HepG2 (cell line): ENCODE measurements around the gene NPB. TPM values are rescaled to one million over a fixed set of nuclear protein-coding genes. Genes with fewer than 3 reads are reported as not detected.

Experiments used
- ATAC-seq: fragments of 200-7000 bp; cut with Tn5 transposase; 3 replicates; pipeline ENCODE4 v1.9.1; 2020; ENCODE audit warnings: mild to moderate bottlenecking, moderate library complexity
- BruUV-seq: library from RNA; stranded (reverse); fragments of 400-500 nt; replicated peaks from 2 replicates; lab custom pipeline; 2021; lab: Mats Ljungman, UMichigan
- CTCF ChIA-PET: fragments of 300-600 bp; formaldehyde crosslinking; extraction: SDS; loops from one replicate; lab custom pipeline; 2021; ENCODE audit warnings: low total read pairs, inconsistent platforms, low intra/inter-chr PET ratio; lab: Yijun Ruan, JAX
- POLR2A ChIA-PET: fragments of 350-600 bp; sonication (Branson Sonifier 250); formaldehyde crosslinking; loops from one replicate; lab custom pipeline; 2020; ENCODE audit warnings: antibody characterized with exemption, inconsistent platforms; lab: Yijun Ruan, JAX
- DNase-seq: peaks from one replicate; pipeline ENCODE4 v3.0.0-alpha.2; 2015; ENCODE audit warnings: low spot score
- FAIRE-seq: peaks from 3 replicates; lab custom pipeline; 2011; peaks lifted over from hg19 to GRCh38; lab: Jason Lieb, UNC
- H2AFZ ChIP-seq: one replicate; pipeline ENCODE4 v1.6.1; 2011; ENCODE audit warnings: low read length, inconsistent platforms
- H3K27ac ChIP-seq: fragments of 300-600 bp; 3 replicates; pipeline ENCODE4 v1.8.0; 2011; ENCODE audit warnings: mixed run types, mild to moderate bottlenecking, mixed read lengths, low read length, inconsistent platforms; ENCODE audit not compliant: insufficient read depth; ENCODE audit errors: extremely low read length
- H3K27me3 ChIP-seq, 2 experiments: fragments of 200-600 bp in 1 of 2; 2 replicates in 1 of 2; 3 replicates in 1 of 2; pipeline versions ENCODE4 v1.6.0 to v1.8.0; 2011; ENCODE audit warnings: low read length in 2 of 2, mild to moderate bottlenecking in 2 of 2, moderate library complexity in 2 of 2, inconsistent platforms in 1 of 2; ENCODE audit not compliant: insufficient read depth in 2 of 2, control insufficient read depth in 1 of 2
- H3K36me3 ChIP-seq, 2 experiments: fragments of 200-600 bp in 1 of 2; replicated peaks in 1 of 2; 2 replicates in 1 of 2; 3 replicates in 1 of 2; pipeline versions ENCODE4 v1.5.1 to v1.8.0; 2011; ENCODE audit warnings: low read length in 2 of 2, inconsistent platforms in 1 of 2; ENCODE audit not compliant: insufficient read depth in 2 of 2, control insufficient read depth in 1 of 2
- H3K4me1 ChIP-seq: 2 replicates; pipeline ENCODE4 v1.5.1; 2012; ENCODE audit warnings: low read length, inconsistent platforms; ENCODE audit not compliant: insufficient read depth
- H3K4me2 ChIP-seq: 2 replicates; pipeline ENCODE4 v1.6.0; 2011; ENCODE audit warnings: low read depth, low read length, inconsistent platforms
- H3K4me3 ChIP-seq, 3 experiments: fragments of 200-600 bp in 1 of 3; sonication (generic), shearing (Covaris generic) in 1 of 3; replicated peaks in 1 of 3; 2 replicates each; pipeline ENCODE4 v1.5.1; 2011 to 2016; ENCODE audit warnings: low read length in 3 of 3, inconsistent platforms in 2 of 3, low read depth in 2 of 3, mild to moderate bottlenecking in 2 of 3, control low read depth in 1 of 3, mixed read lengths in 1 of 3; ENCODE audit not compliant: insufficient read depth in 1 of 3
- H3K79me2 ChIP-seq: one replicate; pipeline ENCODE4 v1.6.1; 2011; ENCODE audit warnings: low read length, inconsistent platforms; ENCODE audit not compliant: insufficient read depth
- H3K9ac ChIP-seq: 2 replicates; pipeline ENCODE4 v1.6.0; 2011; ENCODE audit warnings: mild to moderate bottlenecking, low read depth, low read length, inconsistent platforms; ENCODE audit not compliant: insufficient read depth
- H3K9me3 ChIP-seq: 2 replicates; pipeline ENCODE4 v1.5.1; 2012; ENCODE audit warnings: mild to moderate bottlenecking, low read length
- H4K20me1 ChIP-seq: 2 replicates; pipeline ENCODE4 v1.6.0; 2011; ENCODE audit warnings: inconsistent platforms, mild to moderate bottlenecking, low read length, moderate library complexity; ENCODE audit not compliant: insufficient read depth
- ADNP ChIP-seq: sonication (generic); formaldehyde crosslinking; IDR thresholded peaks from 2 replicates; pipeline ENCODE4 v1.4.0; 2020; ENCODE audit warnings: missing genetic modification reagents
- ARNTL ChIP-seq: sonication (generic); formaldehyde crosslinking; IDR thresholded peaks from 2 replicates; pipeline ENCODE4 v1.4.0; 2020; ENCODE audit warnings: mild to moderate bottlenecking, missing genetic modification reagents
- ATM ChIP-seq: fragments of 450-650 bp; IDR thresholded peaks from 2 replicates; pipeline ENCODE4 v1.7.1; 2017; ENCODE audit warnings: mild to moderate bottlenecking, borderline replicate concordance
- GABPA ChIP-seq, 2 experiments: IDR thresholded peaks; 2 replicates each; pipeline ENCODE4 v1.6.1; 2011 to 2016; ENCODE audit warnings: low read depth in 2 of 2, low read length in 1 of 2, missing biosample characterization in 1 of 2, missing genetic modification characterization in 1 of 2
- HNRNPL ChIP-seq: fragments of 200-400 bp; formaldehyde crosslinking; IDR thresholded peaks from 2 replicates; pipeline ENCODE4 v1.6.1; 2017; ENCODE audit warnings: mild to moderate bottlenecking, low read depth, low read length
- MED8 ChIP-seq: sonication (generic); formaldehyde crosslinking; IDR thresholded peaks from 2 replicates; pipeline ENCODE4 v1.8.1; 2023; ENCODE audit warnings: mild to moderate bottlenecking, missing genetic modification reagents; ENCODE audit not compliant: insufficient replicate concordance
- STAT6 ChIP-seq: sonication (generic); formaldehyde crosslinking; IDR thresholded peaks from 2 replicates; pipeline ENCODE4 v1.4.0; 2020; ENCODE audit warnings: missing genetic modification reagents, mild to moderate bottlenecking, borderline replicate concordance
- YEATS4 ChIP-seq: sonication (generic); formaldehyde crosslinking; IDR thresholded peaks from 2 replicates; pipeline ENCODE4 v1.4.0; 2020; ENCODE audit warnings: missing genetic modification reagents, borderline replicate concordance
- ZBTB33 ChIP-seq: sonication (generic); formaldehyde crosslinking; IDR thresholded peaks from 2 replicates; pipeline ENCODE4 v1.4.0; 2020; ENCODE audit warnings: missing genetic modification reagents
- ZNF720 ChIP-seq: sonication (generic); formaldehyde crosslinking; IDR thresholded peaks from 2 replicates; pipeline ENCODE4 v1.4.0; 2020; ENCODE audit warnings: missing genetic modification reagents
- WGBS: methylation state at CpG from one replicate; pipeline ENCODE4 v1.1.6; 2017; ENCODE audit warnings: low lambda C conversion rate; 5-methylcytosine and 5-hydroxymethylcytosine counted together
- in situ Hi-C: cut with HindIII; loops from 2 replicates; pipeline ENCODE4 v1.10.0; 2017; ENCODE audit warnings: low pct_unique_long_range_greater_than_20kb; ENCODE audit not compliant: extremely low pct_ligation_motif_present
- intact Hi-C: fragments of 100-400 bp; cut with micrococcal nuclease; formaldehyde crosslinking; loops from one replicate; pipeline ENCODE4 v1.10.0; 2022; ENCODE audit not compliant: unreplicated experiment
- polyA plus RNA-seq, 8 experiments: library from polyadenylated mRNA; depleted of rRNA in 3 of 8; stranded (reverse) in 7 of 8; unstranded in 1 of 8; fragments of >200 nt; fragmentation: Illumina TruSeq in 4 of 8; extraction: Trizol in 4 of 8; gene quantifications; 2 replicates each; pipeline versions ENCODE4 v1.2.1 to v1.2.3, GENCODE V29; 2011 to 2016; ENCODE audit warnings: low read depth in 4 of 8, missing spikeins in 1 of 8, mixed read lengths in 1 of 8; ENCODE audit not compliant: insufficient read depth in 1 of 8
- total RNA-seq, 5 experiments: library from RNA; depleted of rRNA; stranded (reverse); fragments of >200 nt; fragmentation: Illumina TruSeq; extraction: Trizol; gene quantifications; 2 replicates each; pipeline ENCODE4 v1.2.3, GENCODE V29; 2016; ENCODE audit warnings: low read depth in 1 of 5

The NPB gene
- total and polyA plus RNA-seq, 2 of the 13 experiments (the other 11 are each of a cell fraction or from before 2014, with no cell fraction given) = 0.11 to 0.93 TPM

GRCh38 chr17:81939881-81940385, 37.9 kb downstream of the NPB start:
- Histone ChIP-seq H4K20me1 (no peaks in the 10 kb centered on the region; the same call in 1 of the 2 replicates), H3K9me3 (no peaks in the 10 kb centered on the region), H3K4me2 (no peak overlapping the region), H3K27me3 (peaks cover 16 to 33% of the 10 kb centered on the region in 2 experiments; a peak in 4 of 5 replicates), H3K9ac (no peak overlapping the region), H3K79me2 (peaks cover 19% of the 10 kb centered on the region), H3K4me1 (peaks cover 78% of the 10 kb centered on the region), H3K27ac (no peak overlapping the region), H2AFZ (no peak overlapping the region), H3K4me3 (no peak overlapping the region), H3K36me3 (peaks cover 6 to 10% of the 10 kb centered on the region in 2 experiments; a peak in 4 of 5 replicates)
- TF ChIP-seq MED8 (CRISPR knock-in tag) = peak; percentile 32
- TF ChIP-seq ADNP = no peak
- TF ChIP-seq HNRNPL = peak; percentile 94
- intact Hi-C loops (no loop called here), in situ Hi-C loops (no loop called here)
- ATAC-seq (no peak), FAIRE-seq (no peak), DNase-seq (no peak)
- no TSS peak for BruUV-seq
- WGBS = 46% methylated on average over 8 of the region's 21 CpGs
- ChIA-PET CTCF (no interaction called here), POLR2A (interaction anchor here (0.7 to 7.9 kb wide), 10 partner anchors 9 to 98 kb away, joined by 3 to 58 read pairs (median 4); partner anchors contain the start of genes CENPX, DCXR and MAFG)

- Histone ChIP-seq H3K4me3 (no peak overlapping the region), H3K27ac (no peak overlapping the region), H2AFZ (no peak overlapping the region), H3K27me3 (peaks cover 16 to 33% of the 10 kb centered on the region in 2 experiments; a peak in 4 of 5 replicates), H4K20me1 (no peaks in the 10 kb centered on the region), H3K36me3 (0 out of 5 replicates have a peak, but pooled peaks cover 0 to 1% of the 10 kb centered on the region in 2 experiments), H3K79me2 (peaks cover 10% of the 10 kb centered on the region), H3K9me3 (no peaks in the 10 kb centered on the region), H3K9ac (no peak overlapping the region), H3K4me2 (no peak overlapping the region), H3K4me1 (peaks cover 70% of the 10 kb centered on the region)
- 0 out of 3 replicates have a peak, but pooled peaks have one; percentile 3 for ATAC-seq
- no peak for DNase-seq
- no TSS peak for BruUV-seq
- POLR2A ChIA-PET = interaction anchor here (0.7 to 7.9 kb wide), 9 partner anchors 8 to 97 kb away, joined by 3 to 58 read pairs (median 4); partner anchors contain the start of genes CENPX, DCXR and MAFG
- intact Hi-C loops = no loop called here
- CTCF ChIA-PET = no interaction called here
- no peak for FAIRE-seq
- in situ Hi-C loops = no loop called here
- 69% methylated on average over 48 of the region's 56 CpGs for WGBS
- TF ChIP-seq ARNTL (CRISPR knock-in tag) (no peak), ATM (no peak), ZBTB33 (CRISPR knock-in tag) (peak; percentile 95), YEATS4 (CRISPR knock-in tag) (no peak), GABPA (IDR thresholded peaks at IDR 0.05; ENCODE audit: low read depth, low read length) (0 out of 2 replicates have a peak, but pooled peaks have one; percentile 8), GABPA (CRISPR knock-in tag; IDR thresholded peaks at IDR 0.05; ENCODE audit: low read depth) (no peak), ZNF720 (no peak), STAT6 (CRISPR knock-in tag) (no peak)
Measured at GRCh38 chr17:81940538-81941483, 38.8 kb downstream of the NPB start.
